ENCODE measurements around the gene SLC25A53.

GRCh38 chrX:104189837-104190236 is 33.0 kb upstream of the SLC25A53 start:
- no peak for TF ChIP-seq CTCF (IDR thresholded peaks at IDR 0.05)
- no peak for TF ChIP-seq POLR2A (IDR thresholded peaks at IDR 0.05)
